GM21737 (cell line): Measurements from ENCODE around the gene KCNK5.

ENCODE experiments used
- ATAC-seq: cut with Tn5 transposase; IDR thresholded peaks from one replicate; pipeline ENCODE4 v1.9.1; 2021; ENCODE audit warnings: mild to moderate bottlenecking, moderate library complexity; ENCODE audit not compliant: unreplicated experiment

KCNK5 gene

DNA sequence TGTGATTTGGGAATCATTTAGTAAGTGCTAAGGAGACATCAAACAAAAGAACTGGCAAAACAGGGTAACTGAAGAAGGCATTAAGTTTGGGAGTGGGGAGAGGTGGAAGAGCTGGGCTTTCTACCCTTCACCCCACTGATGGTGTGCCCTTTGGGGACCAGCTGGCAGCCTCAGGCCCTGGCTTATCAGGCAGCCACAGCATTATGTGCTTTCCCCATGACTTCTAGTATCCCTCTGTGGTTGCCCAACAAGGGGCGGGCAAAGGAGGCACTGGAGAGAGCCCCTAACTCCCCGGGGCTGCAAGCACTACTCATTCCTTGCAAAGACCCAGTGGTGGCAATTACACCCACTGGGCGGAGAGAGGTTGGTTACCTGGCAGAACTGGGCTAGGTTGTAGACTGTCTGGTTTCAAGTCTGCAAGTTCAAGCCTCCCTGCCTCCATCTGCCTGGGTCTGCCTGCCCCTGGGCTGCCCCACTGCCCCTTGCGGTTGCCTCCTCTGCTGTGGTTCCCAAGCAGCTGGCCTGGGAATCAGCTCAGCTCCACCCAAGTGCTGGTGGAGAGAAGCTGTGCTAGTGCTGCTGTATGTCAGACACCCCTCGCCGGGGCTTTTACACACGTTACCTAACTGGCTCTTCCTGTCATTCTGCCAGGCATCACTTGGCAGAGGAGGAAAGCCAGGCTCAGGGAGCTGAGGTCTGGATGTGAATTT lies 29.9 kb downstream of the KCNK5 start:
- no peak for ATAC-seq

DNA sequence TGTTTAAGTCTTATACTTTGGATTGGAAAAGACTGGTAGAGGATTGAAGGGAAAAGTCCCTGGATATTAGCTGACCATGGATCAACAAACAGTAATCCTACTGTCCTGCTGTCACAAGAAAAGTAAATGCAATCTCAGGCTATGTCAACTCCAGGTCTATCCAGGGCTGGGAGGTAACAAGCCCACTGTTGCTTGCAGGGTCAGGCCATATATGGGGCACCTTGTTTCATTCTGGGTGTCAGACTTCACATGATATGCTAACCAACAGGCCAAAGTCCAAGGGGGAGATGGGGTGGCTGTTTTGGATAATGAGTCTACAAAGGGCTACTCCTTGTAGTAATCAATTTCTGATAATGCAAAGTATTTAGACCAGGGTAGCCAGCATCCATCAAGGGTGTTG lies 30.7 kb downstream of the KCNK5 start:
- no peak for ATAC-seq

DNA sequence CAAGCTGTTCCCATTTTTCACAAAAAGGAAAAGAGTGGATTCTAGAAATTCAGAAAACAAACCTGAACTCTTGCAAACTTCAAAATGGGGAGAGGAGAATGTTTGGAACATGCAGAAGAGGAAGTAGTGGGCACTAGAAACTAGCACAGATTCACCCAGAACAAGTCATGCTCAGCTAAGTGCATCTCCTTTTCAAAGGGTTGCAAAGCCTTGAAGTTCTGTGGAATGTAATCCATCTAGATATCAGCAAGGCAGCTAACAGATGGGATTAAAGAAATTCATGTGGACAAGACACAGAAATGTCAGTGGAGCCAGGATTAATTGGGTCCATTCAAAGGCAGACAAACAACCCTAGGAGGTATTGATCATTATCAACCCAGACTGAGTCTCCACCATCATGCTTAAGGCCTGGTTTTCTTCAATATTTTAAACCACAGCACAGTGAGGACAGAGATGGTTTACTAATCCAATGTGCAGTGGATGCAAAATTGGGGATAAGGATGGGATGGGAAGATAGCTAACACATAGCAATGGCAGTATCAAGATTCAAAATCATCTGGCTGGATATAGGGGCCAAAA lies 31.3 kb downstream of the KCNK5 start:
- ATAC-seq: no peak

DNA sequence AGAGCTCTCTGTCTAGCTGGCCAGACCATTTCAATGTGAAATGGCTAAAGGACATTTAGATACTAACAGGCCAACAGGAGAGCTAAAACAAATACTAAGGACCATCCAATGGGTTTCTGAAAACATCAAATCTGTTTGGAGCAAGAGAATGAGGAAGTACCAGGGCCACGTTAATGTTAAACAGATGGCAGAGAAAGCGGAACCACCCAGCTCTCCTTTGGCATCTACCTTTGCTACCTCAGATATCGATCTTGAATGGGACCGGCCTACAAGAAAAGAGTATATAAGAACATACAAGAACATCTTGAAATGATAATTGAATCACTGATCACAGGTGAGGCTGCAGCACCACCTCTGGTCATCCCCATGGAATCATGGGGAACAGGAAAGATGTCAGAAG lies 31.8 kb downstream of the KCNK5 start:
- no peak for ATAC-seq

- no peak for ATAC-seq
Measured at GRCh38 chr6:39196673-39197091, 32.6 kb downstream of the KCNK5 start.

- ATAC-seq: no peak
Measured at GRCh38 chr6:39195792-39196385, 33.4 kb downstream of the KCNK5 start.

- ATAC-seq: no peak
Measured at GRCh38 chr6:39194466-39194865, 34.8 kb downstream of the KCNK5 start.

GRCh38 chr6:39193201-39193791 lies 36.0 kb downstream of the KCNK5 start:
- no peak for ATAC-seq

- ATAC-seq: no peak
Measured at GRCh38 chr6:39192736-39193135, 36.5 kb downstream of the KCNK5 start.

- no peak for ATAC-seq
Measured at GRCh38 chr6:39191236-39191930, 37.9 kb downstream of the KCNK5 start.

GRCh38 chr6:39190545-39191235 lies 38.6 kb downstream of the KCNK5 start:
- ATAC-seq: no peak

DNA sequence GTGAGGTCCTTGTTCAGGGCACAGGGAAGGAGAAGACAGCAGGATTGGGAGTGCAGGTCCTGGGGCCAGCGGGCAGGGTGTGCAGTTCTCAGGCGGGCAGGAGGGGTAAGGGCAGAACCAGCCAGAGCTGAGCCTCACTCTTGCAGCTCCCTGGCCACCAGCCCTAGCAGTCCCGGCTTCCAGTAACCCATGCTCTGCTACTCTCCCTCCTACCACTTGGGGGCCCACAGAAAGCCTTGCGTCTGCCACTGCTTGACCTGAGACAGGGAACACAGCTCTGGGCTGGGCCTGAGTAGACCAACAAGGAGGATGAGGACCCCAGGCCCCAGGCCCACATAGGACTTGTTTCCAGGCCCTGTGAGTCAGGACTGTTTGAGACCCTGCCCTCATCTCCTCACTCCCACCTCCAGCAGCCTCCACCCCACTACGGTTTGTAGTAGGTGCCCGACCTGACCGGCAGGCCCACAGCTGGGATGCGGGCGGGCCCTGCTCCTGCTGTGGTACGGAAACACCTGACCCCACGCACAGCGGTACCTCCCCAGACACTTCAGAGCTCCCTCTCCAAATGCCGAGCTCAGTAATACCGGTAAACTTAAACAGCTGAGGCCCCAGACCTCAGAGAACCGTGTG lies 39.2 kb downstream of the KCNK5 start:
- no peak for ATAC-seq

DNA sequence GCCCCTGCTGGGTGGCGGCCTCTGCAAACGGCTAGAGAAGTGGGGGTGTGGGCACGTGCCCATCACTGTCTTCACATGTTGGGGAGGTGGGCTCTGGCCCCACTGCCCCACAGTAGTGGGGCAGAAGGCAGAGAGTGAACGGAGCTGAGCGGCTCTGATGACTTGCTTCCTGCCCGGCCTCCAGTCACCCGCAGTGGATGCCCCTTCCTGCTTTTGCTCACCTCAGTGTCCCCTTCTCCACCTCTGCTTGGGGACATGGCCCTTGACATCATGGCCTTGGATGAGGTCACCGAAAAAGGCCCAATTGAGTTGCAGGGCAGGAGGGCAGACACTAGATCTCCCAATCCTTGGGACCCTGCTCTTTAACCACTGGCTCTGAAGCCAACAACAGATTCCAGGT lies 40.1 kb downstream of the KCNK5 start:
- ATAC-seq: no peak

GRCh38 chr6:39188571-39188970 lies 40.7 kb downstream of the KCNK5 start:
- no peak for ATAC-seq

DNA sequence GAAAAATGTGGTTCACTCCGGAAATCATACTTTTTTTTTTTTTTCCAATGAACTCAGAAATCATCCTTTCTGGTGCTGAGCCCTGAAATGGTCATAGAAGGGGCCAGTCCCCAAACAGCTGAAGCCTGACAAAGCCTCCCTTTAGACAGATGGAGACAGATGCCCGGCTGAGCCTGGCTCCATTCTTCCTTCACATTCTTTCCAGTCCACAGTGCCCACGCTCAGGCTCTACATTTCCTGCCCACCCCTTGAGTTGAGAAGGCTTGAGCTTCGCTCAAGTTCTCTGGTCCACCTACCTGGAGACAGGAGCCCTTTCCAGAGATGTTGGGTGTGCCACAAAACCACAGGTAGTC lies 41.2 kb downstream of the KCNK5 start:
- no peak for ATAC-seq

GRCh38 chr6:39184906-39185580 lies 44.2 kb downstream of the KCNK5 start:
- ATAC-seq: no peak

DNA sequence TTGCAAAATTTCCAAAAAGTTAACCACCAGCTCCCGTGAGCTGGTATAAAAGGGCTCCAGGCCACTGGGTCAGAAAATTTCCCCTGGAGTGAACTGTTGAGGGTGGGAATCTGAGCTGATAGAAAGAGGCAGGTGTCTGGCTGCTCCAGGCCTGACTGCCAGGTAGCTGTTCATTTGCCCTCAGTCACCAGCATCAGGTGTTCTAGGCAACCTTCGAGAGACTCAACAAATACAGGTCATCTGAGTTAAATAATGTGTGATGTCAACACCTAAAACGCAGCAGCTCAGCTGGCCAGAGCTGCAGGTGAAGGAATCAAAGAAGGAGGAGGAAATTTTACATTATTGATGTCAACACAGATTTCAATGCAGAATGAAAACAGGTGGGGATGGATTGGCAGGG lies 46.7 kb downstream of the KCNK5 start:
- no peak for ATAC-seq

DNA sequence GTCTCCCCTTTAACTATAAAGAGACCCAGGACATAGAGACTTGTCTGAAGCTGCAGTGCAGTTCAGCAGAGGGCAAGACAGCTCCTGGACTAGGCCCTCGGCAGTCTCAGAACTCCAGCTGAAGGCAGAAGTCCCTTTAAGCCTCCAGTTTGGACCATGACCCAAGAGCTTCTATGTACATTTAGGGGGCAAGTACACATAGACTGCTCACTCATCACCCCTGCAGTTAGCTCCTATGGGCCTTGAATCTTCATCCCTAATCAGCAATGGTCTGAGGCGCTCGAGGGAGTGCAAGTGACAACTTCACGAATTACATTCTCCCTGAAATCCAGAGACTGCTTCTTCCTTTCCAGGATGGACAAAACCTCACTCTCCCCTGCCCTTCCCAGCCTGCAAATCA lies 47.4 kb downstream of the KCNK5 start:
- no peak for ATAC-seq

DNA sequence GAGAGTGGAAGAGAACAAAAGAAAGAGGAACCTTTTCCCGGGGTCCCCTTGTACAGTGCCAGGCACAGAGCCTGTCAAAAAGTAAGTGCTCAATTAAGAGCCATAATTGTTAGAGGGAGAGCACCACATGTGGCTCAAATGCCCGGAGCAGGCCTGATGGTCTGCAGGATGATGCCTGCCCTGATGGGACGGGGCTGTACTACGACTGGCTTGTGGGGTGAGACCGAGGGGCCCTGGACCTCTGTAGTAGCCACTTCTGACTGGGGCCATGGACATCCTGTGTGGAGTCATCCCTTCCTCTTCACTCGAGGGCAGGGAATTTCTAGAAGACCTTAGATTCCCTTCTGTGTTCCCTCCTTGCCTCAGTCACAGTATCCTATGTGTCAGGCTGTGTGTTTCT lies 47.9 kb downstream of the KCNK5 start:
- no peak for ATAC-seq

GRCh38 chr6:39178804-39179203 lies 50.5 kb downstream of the KCNK5 start:
- ATAC-seq: no peak
